ENCODE measurements around the gene CPE. TPM values are rescaled to one million over a fixed set of nuclear protein-coding genes. Genes with fewer than 3 reads are reported as not detected.
"Not testable (repeated sequence)": the region's sequence is repeated elsewhere in the genome, so short reads cannot be mapped to it uniquely, and the experiment has no call there.

Gene CPE
- total RNA-seq, 1 donor from 2014 or later, result 64.3 TPM

GRCh38 chr4:165489786-165490185 lies 111.0 kb downstream of the CPE start:
- intact Hi-C loops (cut with micrococcal nuclease), result no loop called here
- ATAC-seq (no peak), DNase-seq (no peak)

DNA sequence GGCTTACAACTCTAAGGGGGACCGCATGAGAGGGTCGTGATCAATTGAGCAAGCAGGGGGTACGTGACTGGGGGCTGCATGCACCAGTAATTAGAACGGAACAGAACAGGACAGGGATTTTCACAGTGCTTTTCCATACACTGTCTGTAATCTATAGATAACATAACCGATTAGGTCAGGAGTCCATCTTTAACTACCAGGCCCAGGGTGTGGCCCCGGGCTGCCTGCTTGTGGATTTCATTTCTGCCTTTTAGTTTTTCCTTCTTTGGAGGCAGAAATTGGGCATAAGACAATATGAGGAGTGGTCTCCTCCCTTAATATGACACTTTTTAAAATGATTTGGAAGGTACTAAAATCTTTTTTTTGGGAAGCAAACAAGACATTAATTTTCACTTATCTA lies 113.8 kb downstream of the CPE start:
- intact Hi-C loops (cut with micrococcal nuclease); DNase-seq; ATAC-seq: not testable (repeated sequence)

GRCh38 chr4:165493359-165493758 lies 114.6 kb downstream of the CPE start:
- DNase-seq, result peak; percentile 79
- intact Hi-C loops (cut with micrococcal nuclease), result no loop called here
- ATAC-seq, result peak; percentile 93

- intact Hi-C loops (cut with micrococcal nuclease), result no loop called here
- no peak for DNase-seq
Measured at GRCh38 chr4:165502916-165503907, 124.4 kb downstream of the CPE start.

DNA sequence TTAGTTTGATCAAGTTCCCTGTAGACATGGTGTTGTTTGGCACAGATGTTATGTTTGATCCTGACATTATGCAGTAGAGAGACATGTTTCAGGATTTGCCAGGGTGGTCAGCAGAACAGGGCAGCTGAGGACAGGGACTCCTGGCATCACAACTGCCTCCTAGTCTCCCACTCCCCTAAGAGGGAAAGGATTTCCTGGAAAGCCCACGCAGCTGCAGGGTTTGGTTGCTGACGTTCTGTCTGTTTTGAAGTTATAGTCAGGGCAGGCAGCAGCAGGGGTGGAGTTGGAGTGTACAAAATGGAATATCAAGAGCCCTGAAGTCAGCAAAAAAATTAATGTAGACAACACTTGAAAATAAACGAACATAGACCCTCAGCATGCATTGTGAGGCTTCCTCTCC lies 125.4 kb downstream of the CPE start:
- DNase-seq, result no peak
- ATAC-seq, result no peak

More at GRCh38 chr4:165502916-165503907, 124.4 kb downstream of the CPE start:
- ATAC-seq, result peak; percentile 57

DNA sequence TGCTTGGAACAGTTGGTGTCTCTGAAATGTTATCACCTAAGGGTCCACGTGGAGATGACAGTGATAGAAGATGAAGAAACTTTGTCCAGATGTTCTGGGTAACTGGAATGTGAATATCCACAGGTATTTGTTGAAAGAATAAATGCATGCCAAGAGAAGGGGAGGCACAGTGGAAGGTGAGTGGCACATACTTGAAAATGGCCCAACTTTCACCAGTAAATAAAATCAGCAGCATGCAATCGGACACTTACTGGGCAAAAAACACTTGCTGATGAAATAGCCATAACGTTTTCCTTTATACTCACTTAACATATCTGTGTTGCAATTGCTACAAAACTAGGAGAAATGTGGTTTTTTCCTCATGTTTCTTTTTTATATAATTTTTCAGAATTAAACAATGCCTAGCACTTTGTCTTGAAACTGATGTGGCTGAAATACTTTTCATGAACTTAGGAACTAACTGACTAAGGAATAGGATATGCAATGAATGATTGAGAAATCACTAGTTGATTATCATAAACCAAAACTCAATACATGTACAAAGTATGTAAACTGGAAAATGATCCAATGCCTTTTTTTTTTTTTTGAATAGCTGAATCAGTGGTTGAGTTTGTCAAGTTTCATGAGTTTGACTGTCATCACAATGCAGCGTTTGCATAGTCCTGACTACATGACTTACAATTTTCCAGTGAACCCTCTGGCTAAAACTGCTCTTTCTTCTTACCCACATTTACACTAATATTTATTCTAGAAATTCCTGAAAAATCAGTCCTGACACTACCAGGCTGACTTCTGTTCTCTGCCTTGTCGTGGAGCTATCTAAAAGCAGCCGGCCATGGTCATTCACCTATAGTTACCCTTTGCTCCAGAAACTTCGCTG lies 127.4 kb downstream of the CPE start:
- no peak for DNase-seq
- no peak for ATAC-seq
- intact Hi-C loops (cut with micrococcal nuclease), result no loop called here

More for the DNA sequence above, 125.4 kb downstream of the CPE start:
- intact Hi-C loops (cut with micrococcal nuclease), result no loop called here

DNA sequence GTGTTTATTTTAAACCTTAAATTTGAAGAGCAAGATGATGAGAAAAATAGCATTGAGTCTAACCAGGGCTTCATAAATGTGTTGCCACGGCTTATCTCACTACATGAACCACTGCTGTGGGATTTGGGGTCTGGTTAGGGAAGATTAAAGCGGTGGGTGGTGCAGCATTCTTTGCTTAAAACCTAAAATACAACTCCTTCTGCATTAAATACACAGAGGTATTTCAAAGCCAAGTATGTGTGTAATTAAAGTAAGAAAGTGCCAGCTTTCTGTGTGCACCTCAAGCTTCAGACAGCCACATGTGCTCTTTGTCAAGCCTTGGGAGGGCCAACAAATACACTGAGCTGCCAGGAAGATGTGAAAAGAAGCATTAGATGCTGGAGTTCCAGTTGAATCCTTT lies 128.0 kb downstream of the CPE start:
- ATAC-seq (no peak), DNase-seq (no peak)
- intact Hi-C loops (cut with micrococcal nuclease), result no loop called here

GRCh38 chr4:165507381-165507780 lies 128.6 kb downstream of the CPE start:
- DNase-seq (no peak), ATAC-seq (no peak)
- intact Hi-C loops (cut with micrococcal nuclease), result no loop called here

DNA sequence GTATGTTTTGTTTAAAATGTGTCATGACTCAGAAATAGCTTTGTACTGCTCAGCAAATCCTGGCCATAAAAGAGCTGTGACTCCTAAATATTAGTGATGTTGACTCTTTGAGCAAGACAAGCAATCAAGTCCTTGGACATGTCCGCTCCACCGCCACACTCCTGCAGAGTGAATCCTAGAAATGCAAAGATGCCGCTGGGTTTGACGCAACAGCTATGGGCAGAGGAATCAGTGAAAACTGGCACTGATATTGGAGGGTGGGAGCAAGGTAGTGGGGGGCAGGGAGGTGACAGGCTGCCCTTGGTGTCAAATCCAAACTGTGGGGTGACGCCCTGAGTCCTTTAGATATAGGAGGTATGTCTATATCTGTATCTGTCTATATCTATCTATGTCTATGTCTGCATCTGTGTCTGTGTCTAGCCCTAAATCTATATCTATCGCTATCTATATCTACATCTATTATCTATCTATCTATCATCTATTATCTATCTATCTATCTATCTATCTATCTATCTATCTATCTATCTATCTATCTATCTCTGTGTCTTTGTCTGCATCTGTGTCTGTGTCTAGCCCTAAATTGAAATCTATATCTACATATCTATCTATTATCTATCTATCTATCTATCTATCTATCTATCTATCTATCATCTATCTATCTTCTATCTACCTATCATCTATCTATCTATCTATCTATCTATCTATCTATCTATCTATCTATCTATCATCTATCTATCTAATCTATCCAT lies 129.7 kb downstream of the CPE start:
- DNase-seq, result no peak
- ATAC-seq, result no peak
- intact Hi-C loops (cut with micrococcal nuclease), result no loop called here

DNA sequence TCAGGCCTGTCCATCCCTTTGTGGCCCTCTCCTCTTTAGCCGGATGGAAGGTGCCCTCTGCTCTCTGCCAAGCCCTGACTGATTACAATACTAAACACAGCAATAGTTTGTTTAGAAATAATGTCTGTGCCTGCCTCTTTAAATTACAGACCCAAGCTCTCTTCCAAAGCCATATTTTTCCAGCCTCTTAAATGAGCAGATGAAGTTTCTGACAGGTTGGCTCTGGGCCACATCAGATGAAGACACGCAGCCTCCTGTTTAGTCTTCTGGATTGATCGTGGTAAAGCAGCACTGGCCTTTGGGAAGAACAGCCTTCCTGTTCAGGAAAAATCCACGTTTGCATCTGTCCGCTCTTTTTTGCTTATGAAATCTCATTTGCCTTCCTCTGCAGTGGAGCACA lies 133.6 kb downstream of the CPE start:
- DNase-seq, result no peak
- intact Hi-C loops (cut with micrococcal nuclease), result no loop called here
- ATAC-seq, result no peak

DNA sequence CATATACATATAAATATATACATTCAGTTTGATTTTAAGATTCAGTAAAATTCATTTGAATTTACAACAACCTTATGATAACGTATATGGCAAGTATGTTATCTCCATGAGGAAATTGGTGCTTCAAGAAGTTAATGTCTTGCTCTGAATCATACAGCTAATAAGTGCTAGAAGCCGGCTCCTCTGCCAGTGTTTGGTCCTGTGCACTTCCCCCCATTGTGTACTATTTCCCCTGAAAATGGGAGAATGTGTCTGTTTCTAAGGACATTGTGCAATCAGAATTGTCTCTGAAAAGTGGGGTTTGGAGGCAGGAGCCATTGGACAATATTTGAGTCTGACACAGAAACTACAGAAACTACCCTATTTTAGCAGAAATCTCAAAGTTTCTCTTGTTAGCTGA lies 135.9 kb downstream of the CPE start:
- DNase-seq (no peak), ATAC-seq (no peak)
- intact Hi-C loops (cut with micrococcal nuclease), result no loop called here

GRCh38 chr4:165515201-165515600 lies 136.4 kb downstream of the CPE start:
- DNase-seq (no peak), ATAC-seq (no peak)
- intact Hi-C loops (cut with micrococcal nuclease), result no loop called here

GRCh38 chr4:165516281-165516833 lies 137.5 kb downstream of the CPE start:
- DNase-seq, result no peak
- intact Hi-C loops (cut with micrococcal nuclease), result no loop called here
- no peak for ATAC-seq

DNA sequence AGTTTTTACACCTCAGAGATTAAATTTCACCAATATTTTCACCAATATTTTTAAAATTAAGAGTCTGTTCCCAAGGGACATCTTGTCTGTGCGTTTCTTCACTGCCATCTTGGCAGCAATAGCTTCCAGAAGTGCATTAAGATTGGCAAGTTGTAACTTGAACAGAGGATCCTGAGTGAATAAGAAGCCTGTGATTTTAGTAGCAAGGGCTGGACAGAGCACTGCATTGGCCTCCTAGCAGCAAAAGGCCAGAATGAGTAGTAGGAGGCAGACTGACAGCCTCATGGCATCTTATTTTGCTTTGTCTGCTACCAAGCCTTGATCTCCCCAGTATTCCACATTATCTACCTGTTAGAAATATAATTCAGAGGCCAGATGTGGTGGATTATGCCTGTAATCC lies 138.4 kb downstream of the CPE start:
- intact Hi-C loops (cut with micrococcal nuclease), result no loop called here
- ATAC-seq (no peak), DNase-seq (no peak)

DNA sequence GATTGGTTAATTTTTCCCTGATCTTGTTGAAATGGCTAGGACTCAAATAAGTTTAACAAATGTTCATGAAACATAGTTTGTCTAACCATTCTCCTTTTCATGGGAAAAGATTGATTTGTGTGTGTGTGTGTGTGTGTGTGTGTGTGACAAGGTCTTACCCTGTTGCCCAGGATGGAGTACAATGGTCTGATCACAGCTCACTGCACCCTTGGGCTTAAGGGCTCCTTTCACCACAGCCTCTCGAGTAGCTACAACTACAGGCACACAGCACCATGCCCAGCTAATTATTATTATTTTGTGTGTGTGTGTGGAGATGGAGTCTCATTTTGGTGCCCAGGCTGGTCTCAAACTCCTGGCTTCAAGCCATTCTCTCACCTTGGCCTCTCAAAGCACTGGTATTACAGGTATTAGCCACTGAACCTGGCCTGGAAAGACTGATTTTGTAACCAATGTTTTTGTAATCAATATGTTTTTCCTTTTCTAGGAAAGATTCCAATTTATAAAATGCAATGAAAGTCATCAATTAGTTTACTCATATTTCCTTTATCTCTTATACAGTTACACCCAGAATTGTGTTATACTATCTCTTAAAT lies 139.3 kb downstream of the CPE start:
- ATAC-seq (no peak), DNase-seq (no peak)
- intact Hi-C loops (cut with micrococcal nuclease), result no loop called here

DNA sequence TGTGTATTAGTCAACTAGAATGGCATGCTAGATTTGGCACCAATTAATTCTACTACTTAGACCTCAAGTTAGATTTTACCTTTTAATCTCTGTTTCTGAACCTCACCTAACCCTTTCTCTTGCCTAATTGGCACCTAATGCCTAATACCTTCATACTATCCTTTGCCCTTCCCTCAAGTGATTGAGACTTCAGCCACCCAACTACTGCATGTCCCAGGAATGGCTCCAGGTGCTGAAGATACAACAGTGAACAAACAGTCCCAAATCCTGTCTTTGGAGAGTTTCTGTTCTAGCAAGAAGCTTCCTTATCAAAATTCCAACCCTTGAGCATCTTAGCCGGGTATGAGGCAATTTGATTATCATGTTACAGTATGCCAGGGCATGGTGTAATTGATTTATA lies 139.9 kb downstream of the CPE start:
- DNase-seq, result no peak
- intact Hi-C loops (cut with micrococcal nuclease), result no loop called here
- no peak for ATAC-seq

- intact Hi-C loops (cut with micrococcal nuclease), result no loop called here
- DNase-seq (no peak), ATAC-seq (no peak)
Measured at GRCh38 chr4:165519591-165519990, 140.8 kb downstream of the CPE start.

- no peak for DNase-seq
- no peak for ATAC-seq
- intact Hi-C loops (cut with micrococcal nuclease), result no loop called here
Measured at GRCh38 chr4:165520086-165520485, 141.3 kb downstream of the CPE start.

- ATAC-seq (no peak), DNase-seq (no peak)
- intact Hi-C loops (cut with micrococcal nuclease), result no loop called here
Measured at GRCh38 chr4:165522050-165522449, 143.2 kb downstream of the CPE start.
